Activated CD8-positive, alpha-beta T cell treated with anti-CD3 and anti-CD28 coated beads for 36 hours (primary cell): ENCODE data around the gene IQUB. TPM values are rescaled to one million over a fixed set of nuclear protein-coding genes. Genes with fewer than 3 reads are reported as not detected.

ENCODE experiments used
- ATAC-seq: fragments of 200-7000 bp; cut with Tn5 transposase; one replicate; pipeline ENCODE4 v1.10.0; 2021; ENCODE audit warnings: mild to moderate bottlenecking, moderate library complexity
- CTCF ChIA-PET: fragments of 350-600 bp; sonication (Branson Sonifier 250); formaldehyde crosslinking; loops from one replicate; lab custom pipeline; 2021; ENCODE audit warnings: antibody characterized with exemption; lab: Charles Lee
- POLR2A ChIA-PET: fragments of 350-600 bp; sonication (Branson Sonifier 250); formaldehyde crosslinking; loops from one replicate; lab custom pipeline; 2021; ENCODE audit warnings: antibody characterized with exemption; lab: Charles Lee
- DNase-seq: peaks from one replicate; pipeline ENCODE4 v3.0.0-alpha.2; 2020
- H3K27ac Mint-ChIP-seq: one replicate; pipeline ENCODE4 v1.8.0; 2021; ENCODE audit warnings: mild to moderate bottlenecking, mixed read lengths
- H3K27me3 Mint-ChIP-seq: one replicate; pipeline ENCODE4 v1.8.0; 2021; ENCODE audit warnings: mixed read lengths
- H3K36me3 Mint-ChIP-seq: one replicate; pipeline ENCODE4 v1.8.0; 2021; ENCODE audit warnings: low read depth, mixed read lengths
- H3K4me1 Mint-ChIP-seq: one replicate; pipeline ENCODE4 v1.8.0; 2021; ENCODE audit warnings: low read depth, mixed read lengths
- H3K4me3 Mint-ChIP-seq: one replicate; pipeline ENCODE4 v1.8.0; 2021; ENCODE audit warnings: mild to moderate bottlenecking, moderate library complexity, mixed read lengths
- H3K9me3 Mint-ChIP-seq: one replicate; pipeline ENCODE4 v1.8.0; 2021; ENCODE audit warnings: mixed read lengths
- CTCF ChIP-seq: fragments of 200-600 bp; IDR thresholded peaks from one replicate; pipeline ENCODE4 v1.8.0; 2022; ENCODE audit warnings: antibody characterized with exemption, mild to moderate bottlenecking
- intact Hi-C: fragments of 100-400 bp; cut with micrococcal nuclease; formaldehyde crosslinking; loops from one replicate; pipeline ENCODE4 v1.10.0; 2022
- total RNA-seq, 2 experiments: library from RNA; stranded (reverse); gene quantifications; one replicate each; pipeline ENCODE4 v1.2.3, GENCODE V29; 2021

The IQUB gene
- total RNA-seq, 2 experiments from 2014 or later, result 0.09 TPM; not detected in 1

- Mint-ChIP-seq H3K27me3 (peaks cover 3% of the 10 kb centered on the region), H3K4me3 (no peak overlapping the region), H3K36me3 (no peaks in the 10 kb centered on the region), H3K4me1 (no peaks in the 10 kb centered on the region), H3K9me3 (no peaks in the 10 kb centered on the region), H3K27ac (no peak overlapping the region)
- DNase-seq, result no peak
- intact Hi-C loops, result no loop called here
- ChIA-PET POLR2A (no interaction called here), CTCF (no interaction called here)
- no peak for ATAC-seq
- no peak for TF ChIP-seq CTCF
These were observed 70.5 kb downstream of the IQUB start for GRCh38 chr7:123463890-123464289.

GRCh38 chr7:123460616-123461015 is 73.8 kb downstream of the IQUB start:
- intact Hi-C loops, result no loop called here
- Mint-ChIP-seq H3K4me3 (no peak overlapping the region), H3K27me3 (peaks cover 2% of the 10 kb centered on the region), H3K27ac (no peak overlapping the region), H3K9me3 (no peaks in the 10 kb centered on the region), H3K4me1 (no peaks in the 10 kb centered on the region), H3K36me3 (no peaks in the 10 kb centered on the region)
- POLR2A ChIA-PET, result no interaction called here
- ATAC-seq (no peak), DNase-seq (no peak)
- no peak for TF ChIP-seq CTCF
- CTCF ChIA-PET, result no interaction called here

DNA sequence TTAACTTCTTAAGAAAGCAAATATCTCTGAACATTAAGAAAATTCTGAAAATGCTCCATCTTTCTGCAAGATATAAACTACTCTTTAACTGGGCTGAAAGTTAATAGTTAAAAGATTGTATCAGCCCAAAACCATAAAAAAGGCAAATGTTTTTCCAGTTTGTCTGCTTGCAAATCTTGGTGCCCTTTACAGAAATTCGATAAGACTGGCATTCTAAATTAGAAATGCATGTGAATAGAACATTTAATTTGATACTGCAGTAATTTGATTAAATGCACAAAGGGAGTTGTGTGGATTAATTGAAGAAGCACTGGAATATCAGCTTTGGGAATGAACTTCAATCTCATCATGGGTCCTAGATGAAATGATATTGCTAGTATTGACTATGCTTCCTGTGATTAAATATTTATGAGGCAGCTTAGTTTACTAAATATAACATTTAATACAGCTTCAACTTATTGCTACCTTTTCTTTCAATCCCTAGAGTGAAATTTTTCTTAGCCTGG is 78.4 kb downstream of the IQUB start:
- no peak for TF ChIP-seq CTCF
- ChIA-PET POLR2A (no interaction called here), CTCF (no interaction called here)
- Mint-ChIP-seq H3K4me3 (no peak overlapping the region), H3K9me3 (peaks cover 3% of the 10 kb centered on the region), H3K36me3 (no peaks in the 10 kb centered on the region), H3K27ac (no peak overlapping the region), H3K4me1 (no peaks in the 10 kb centered on the region), H3K27me3 (peaks cover 2% of the 10 kb centered on the region)
- DNase-seq (no peak), ATAC-seq (no peak)
- intact Hi-C loops, result no loop called here

- TF ChIP-seq CTCF, result no peak
- H3K36me3 Mint-ChIP-seq, result no peaks in the 10 kb centered on the region
These were observed 94.3 kb downstream of the IQUB start for GRCh38 chr7:123440101-123440548.

GRCh38 chr7:123439191-123439590 is 95.2 kb downstream of the IQUB start:
- Mint-ChIP-seq H3K9me3 (no peaks in the 10 kb centered on the region), H3K36me3 (no peaks in the 10 kb centered on the region), H3K27me3 (peaks cover 2% of the 10 kb centered on the region), H3K4me1 (no peaks in the 10 kb centered on the region), H3K27ac (no peak overlapping the region), H3K4me3 (no peak overlapping the region)
- CTCF ChIA-PET, result no interaction called here
- intact Hi-C loops, result no loop called here
- TF ChIP-seq CTCF, result no peak
- POLR2A ChIA-PET, result no interaction called here
- DNase-seq (no peak), ATAC-seq (no peak)

More at GRCh38 chr7:123440101-123440548, 94.3 kb downstream of the IQUB start:
- ChIA-PET CTCF (no interaction called here), POLR2A (no interaction called here)
- ATAC-seq (no peak), DNase-seq (no peak)
- Mint-ChIP-seq H3K27ac (no peak overlapping the region), H3K4me3 (no peak overlapping the region), H3K27me3 (peaks cover 2% of the 10 kb centered on the region), H3K4me1 (no peaks in the 10 kb centered on the region), H3K9me3 (no peaks in the 10 kb centered on the region)
- intact Hi-C loops, result no loop called here
